Activated CD4-positive, alpha-beta T cell treated with anti-CD3 and anti-CD28 coated beads, Interleukin-2, amount 50 U/mL, for 48 hours (primary cell): Measurements from ENCODE around the gene CHTF8.
A peak's percentile ranks its signal among the peaks of the same experiment; 100 is the strongest.
"Not testable (repeated sequence)": the region's sequence is repeated elsewhere in the genome, so short reads cannot be mapped to it uniquely, and the experiment has no call there.

ENCODE experiments used
- DNase-seq, 2 experiments: peaks; one replicate each; pipeline ENCODE4 v3.0.0-alpha.2; 2020

Gene CHTF8

DNA sequence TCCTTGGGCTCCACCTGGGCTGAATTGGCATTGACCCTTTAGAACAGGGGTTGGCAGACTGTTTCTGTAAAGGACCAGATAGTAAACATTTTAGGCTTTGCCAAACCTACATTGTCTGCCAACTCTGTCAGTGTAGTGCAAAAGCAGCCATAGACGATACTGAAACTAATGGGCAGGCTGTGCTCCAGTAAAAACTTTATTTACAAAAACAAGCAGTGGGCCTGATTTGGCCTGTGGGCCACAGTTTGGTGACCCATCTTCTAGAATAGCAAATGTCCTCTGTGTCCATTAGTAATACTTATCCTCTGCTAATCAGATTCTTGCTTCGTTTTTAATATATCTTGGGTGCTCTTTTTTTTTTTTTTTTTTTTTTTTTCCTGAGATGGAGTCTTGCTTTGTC lies 6.2 kb upstream of the CHTF8 start:
- no peak for DNase-seq

DNA sequence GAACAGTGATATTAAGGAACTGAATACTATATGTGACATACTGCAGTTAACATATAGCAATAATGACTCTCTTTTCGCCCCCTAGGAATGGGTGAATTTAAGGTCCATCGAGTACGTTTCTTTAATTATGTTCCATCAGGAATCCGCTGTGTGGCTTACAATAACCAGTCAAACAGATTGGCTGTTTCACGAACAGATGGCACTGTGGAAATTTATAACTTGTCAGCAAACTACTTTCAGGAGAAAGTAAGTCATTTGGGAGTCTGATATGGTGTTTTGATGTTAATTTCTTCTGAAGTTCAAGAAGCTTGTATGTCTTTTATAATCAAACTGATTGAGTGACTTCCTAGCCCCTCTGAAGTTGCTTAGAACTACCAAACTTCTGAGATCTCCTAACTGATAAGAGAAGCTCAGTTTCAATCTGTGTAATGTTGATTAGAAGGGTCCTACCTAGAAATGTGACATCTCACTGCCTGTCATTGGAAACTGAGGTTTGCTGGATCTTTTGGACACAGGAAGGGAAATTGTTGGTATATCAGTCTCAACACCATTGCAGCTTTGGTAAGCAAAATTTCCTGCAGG lies 1.1 kb upstream of the CHTF8 start:
- DNase-seq = no peak

GRCh38 chr16:69131839-69132423 lies 457 bp downstream of the CHTF8 start:
- DNase-seq = peak; percentile 84 to 87

DNA sequence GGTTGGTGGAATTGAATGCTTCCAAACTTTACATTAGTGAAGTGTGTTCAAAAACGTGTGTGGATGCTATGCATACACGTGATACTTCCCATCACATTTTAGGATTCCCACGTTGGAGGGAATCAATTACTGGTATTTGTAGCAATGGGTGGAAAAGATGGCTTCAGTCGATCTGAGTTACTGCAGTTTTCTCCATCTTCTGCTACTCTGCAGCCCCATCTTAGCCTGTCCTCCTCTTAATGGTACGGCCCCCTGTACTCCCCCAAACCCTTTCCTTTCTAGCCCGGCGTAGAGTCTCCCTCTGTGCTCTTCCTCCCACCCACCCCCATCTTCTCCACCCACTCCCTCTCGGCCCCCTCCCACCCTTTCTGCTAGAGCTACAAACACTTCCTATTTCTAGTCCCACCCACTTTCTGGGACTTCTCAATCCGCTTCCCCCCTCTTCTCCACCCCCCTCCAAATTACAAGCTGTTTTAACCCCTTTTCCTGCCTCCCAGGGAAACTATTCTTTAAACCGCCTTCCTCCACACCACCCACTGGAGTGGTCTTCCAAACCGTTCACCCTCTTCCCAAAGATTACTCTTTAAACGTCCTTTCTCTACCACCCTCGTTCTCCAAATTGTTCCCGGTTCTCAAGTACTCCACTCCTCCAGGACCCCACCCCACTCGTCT lies 1.1 kb downstream of the CHTF8 start:
- DNase-seq = no peak

DNA sequence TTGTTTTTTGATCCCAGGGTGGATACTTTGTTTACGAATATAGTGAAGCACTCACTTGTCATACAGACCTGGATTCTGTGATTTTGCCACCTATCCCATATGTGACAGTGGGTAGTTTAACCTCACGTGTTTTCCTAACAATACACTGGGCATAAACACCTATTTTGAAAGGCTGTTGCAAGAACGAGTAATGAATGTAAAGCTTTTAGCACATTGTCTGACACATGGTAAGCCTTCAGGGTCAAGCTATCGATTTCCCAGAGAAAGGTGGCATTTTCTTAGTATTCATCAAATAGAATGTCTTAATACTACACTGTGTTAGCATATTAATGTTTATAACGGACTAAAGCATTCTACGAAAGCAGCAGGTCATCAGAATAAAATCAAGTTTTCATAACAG lies 1.9 kb downstream of the CHTF8 start:
- DNase-seq = no peak

- DNase-seq = no peak
Measured at GRCh38 chr16:69127966-69128510, 4.3 kb downstream of the CHTF8 start.

DNA sequence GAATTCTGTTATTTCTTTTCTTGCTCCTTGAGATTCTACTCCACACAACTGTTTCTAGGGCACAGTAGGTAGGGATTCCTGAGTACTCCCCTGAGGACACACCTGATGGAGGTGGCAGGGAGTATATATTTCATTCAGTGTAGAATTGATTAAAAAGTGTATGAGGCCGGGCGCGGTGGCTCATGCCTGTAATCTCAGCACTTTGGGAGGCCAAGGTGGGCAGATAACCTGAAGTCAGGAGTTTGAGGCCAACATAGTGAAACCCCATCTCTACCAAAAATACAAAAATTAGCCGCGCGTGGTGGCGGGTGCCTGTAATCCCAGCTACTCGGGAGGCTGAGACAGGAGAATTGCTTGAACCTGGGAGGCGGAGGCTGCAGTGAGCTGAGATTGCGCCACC lies 5.6 kb downstream of the CHTF8 start:
- DNase-seq = not testable (repeated sequence)

DNA sequence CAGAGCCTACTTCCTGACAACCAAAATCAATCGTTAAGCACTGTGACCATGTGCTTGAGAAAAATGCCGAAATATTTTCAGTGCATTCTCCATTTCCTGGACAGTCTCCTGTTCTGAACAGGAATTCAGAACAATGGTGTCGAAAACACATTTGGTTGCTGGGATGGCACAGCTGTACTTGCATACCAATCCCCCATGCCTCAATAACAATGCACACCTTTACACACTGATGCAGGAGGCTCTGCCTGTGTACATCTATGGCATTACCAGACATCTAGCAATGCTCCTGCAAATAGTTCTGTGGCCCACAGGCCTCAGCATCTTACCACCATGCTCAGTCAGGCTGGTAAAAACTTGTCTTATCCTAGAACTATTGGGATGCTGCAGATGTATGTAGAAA lies 6.2 kb downstream of the CHTF8 start:
- DNase-seq = no peak

DNA sequence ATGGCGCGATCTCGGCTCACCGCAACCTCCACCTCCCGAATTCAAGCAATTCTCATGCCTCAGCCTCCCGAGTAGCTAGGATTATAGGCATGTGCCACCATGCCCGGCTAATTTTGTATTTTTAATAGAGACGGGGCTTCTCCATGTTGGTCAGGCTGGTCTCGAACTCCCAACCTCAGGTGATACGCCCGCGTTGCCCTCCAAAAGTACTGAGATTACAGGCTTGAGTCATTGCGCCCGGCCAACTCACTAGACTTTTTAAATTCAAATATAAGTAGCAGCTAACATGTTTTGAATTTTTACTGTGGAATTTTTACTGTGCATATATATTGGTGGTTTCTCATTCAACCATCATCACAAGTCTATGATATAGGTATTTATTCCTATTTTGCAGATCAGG lies 7.4 kb downstream of the CHTF8 start:
- DNase-seq = not testable (repeated sequence)

DNA sequence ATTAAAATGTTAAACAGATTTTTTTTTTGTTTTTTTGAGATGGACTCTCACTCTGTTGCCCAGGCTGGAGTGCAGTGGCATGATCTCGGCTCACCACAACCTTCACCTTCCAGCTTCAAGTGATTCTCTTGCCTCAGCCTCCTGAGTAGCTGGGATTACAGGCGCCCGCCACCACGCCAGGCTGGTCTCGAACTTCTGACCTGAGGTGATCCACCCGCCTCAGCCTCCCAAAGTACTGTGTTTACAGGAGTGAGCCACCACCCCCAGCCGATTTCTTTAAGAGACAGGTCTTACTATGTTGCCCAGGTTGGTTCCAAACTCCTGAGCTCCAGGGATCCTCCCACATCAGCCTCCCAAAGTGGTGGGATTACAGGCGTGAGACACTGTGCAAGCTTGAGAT lies 8.0 kb downstream of the CHTF8 start:
- not testable (repeated sequence) for DNase-seq

GRCh38 chr16:69123910-69124309 lies 8.5 kb downstream of the CHTF8 start:
- peak; percentile 46 to 58 for DNase-seq

- DNase-seq = no peak
Measured at GRCh38 chr16:69120096-69120664, 12.2 kb downstream of the CHTF8 start.

GRCh38 chr16:69119536-69119935 lies 12.9 kb downstream of the CHTF8 start:
- DNase-seq = no peak

DNA sequence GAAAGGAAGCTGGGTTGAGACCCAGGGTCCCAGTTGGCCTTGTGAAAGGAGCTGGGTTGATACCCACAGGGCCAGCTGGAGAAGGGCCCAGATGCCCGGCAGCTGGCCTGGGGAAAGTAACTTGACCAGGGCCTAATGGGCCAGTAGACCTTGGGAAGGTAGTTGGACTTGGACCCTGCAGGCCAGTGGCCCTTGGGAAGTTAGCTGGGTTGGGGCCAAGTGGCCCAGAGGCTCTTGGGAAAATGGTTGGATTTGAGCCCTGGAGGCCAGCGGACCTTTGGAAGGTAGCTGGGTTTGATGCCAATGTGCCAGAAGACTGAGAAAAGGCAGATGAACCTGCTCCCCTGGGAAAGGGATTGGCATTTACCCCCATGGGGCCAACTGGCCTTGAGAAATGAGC lies 13.4 kb downstream of the CHTF8 start:
- no peak for DNase-seq

GRCh38 chr16:69118468-69118867 lies 13.9 kb downstream of the CHTF8 start:
- DNase-seq = no peak

DNA sequence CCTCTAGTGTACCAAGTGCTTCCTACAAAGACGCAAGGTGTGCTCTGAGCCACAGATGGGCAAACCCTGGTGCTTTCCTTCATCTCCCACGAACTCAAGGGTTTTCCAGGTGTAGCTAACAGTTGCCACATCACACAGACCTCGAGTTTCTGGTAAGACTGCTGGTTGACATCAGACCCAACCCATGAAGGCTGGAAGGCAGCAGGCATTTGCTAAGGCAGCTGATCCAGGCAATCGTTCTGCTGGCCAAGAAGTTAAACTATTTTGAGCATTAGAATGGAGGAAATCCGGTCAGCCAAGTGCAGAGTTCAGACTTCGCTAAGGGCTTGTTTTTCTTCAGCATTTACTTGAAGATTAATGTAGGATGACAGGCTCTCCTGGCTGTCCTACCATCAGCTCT lies 15.5 kb downstream of the CHTF8 start:
- no peak for DNase-seq

DNA sequence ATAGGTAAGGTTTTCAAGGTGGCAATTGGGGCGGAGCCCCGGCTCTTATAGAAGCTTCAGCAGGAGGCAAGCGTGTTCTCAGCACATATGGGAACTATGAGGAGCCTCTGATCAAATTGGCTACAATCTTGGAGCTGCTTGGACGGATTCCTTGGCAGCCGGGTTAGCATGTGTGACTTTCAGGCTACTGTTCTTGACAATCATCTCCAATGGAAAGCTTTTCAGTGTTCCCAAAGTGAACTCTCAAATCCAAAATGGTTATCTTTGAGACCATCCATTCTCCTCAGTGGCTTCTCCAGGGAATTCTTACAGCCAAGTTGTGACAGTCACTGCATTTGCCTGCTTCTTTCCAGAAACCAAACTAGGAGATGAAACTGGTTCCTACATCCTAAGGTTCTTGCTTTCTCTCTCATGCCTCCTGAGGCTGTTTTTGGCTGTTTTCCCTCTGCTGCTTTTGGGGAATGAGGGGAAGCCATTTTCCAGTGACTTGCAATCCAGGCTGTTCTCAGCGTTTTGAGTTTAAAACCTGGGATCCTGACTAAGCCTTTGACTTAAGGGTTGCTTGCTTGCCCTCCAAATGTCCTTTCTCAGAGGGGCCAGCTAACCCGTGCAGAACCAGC lies 16.0 kb downstream of the CHTF8 start:
- DNase-seq = no peak

DNA sequence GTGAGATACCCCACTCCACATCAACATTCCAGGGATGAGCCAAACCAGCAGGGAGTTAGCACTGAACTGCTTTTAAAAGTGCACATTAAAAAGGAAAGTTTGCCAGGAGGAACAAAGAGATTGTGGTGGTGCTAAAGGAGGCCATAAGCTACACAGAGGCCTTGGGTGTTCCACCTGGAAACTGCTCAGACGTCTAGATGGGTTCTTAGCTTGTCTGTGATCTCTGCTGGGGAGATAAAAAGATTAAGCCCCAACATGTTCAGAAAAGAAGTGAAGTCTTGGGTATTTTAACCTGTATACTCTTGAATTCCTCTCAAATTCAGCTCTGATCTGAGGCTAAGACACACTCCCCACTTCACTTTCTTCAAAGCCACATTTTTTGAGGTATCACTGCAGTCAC lies 16.6 kb downstream of the CHTF8 start:
- DNase-seq = no peak

DNA sequence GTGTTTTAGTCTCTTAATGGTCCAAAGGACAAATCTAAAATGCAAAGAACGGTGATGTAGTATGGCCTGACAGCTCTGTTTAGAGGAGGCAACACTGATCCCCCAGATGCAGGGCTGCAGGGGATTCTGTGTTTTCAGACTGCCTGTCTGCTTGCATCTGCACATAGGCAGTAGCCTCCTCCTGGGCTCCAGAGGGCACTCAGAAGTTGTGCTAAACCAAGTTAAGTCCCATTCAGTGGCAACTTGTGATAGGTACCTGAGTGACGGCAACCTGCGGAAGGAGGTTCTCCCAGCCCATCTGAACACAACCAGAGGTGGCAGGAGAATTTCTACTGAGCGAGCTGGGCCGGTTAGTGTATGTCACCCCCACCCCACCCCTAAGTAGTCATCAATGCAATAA lies 17.0 kb downstream of the CHTF8 start:
- no peak for DNase-seq

- no peak for DNase-seq
Measured at GRCh38 chr16:69114976-69115355, 17.4 kb downstream of the CHTF8 start.

- DNase-seq = no peak
Measured at GRCh38 chr16:69114346-69114975, 17.9 kb downstream of the CHTF8 start.

GRCh38 chr16:69113216-69113615 lies 19.2 kb downstream of the CHTF8 start:
- no peak for DNase-seq
